H1 (cell line): Measurements from ENCODE around the gene INTS1. TPM values are rescaled to one million over a fixed set of nuclear protein-coding genes. Genes with fewer than 3 reads are reported as not detected.

Source experiments
- CTCF ChIA-PET: fragments of 300-600 bp; sonication (Branson Sonifier 250); formaldehyde crosslinking; loops from one replicate; lab custom pipeline; 2021; ENCODE audit not compliant: partially characterized antibody; lab: Charles Lee
- POLR2A ChIA-PET: fragments of 300-600 bp; sonication (Branson Sonifier 250); formaldehyde crosslinking; loops from one replicate; lab custom pipeline; 2021; ENCODE audit warnings: inconsistent platforms; ENCODE audit not compliant: partially characterized antibody; lab: Charles Lee
- DNase-seq, 2 experiments: peaks; one replicate each; pipeline versions ENCODE4 v3.0.0 to v3.0.0-alpha.2; 2010 to 2022; ENCODE audit warnings: low spot score in 2 of 2, low read depth in 1 of 2, mixed read lengths in 1 of 2
- FAIRE-seq: peaks from 2 replicates; lab custom pipeline; 2011; peaks lifted over from hg19 to GRCh38; lab: Jason Lieb, UNC
- H2AFZ ChIP-seq: 2 replicates; pipeline ENCODE4 v1.8.1; 2012; ENCODE audit warnings: low read length, inconsistent platforms
- H2AK5ac ChIP-seq: 2 replicates; pipeline ENCODE4 v1.6.1; 2013; ENCODE audit warnings: low read depth, low read length
- H2BK120ac ChIP-seq: replicated peaks from 2 replicates; pipeline ENCODE3; 2013; ENCODE audit warnings: low read depth, low read length, inconsistent platforms
- H2BK12ac ChIP-seq: 2 replicates; pipeline ENCODE4 v1.6.1; 2013; ENCODE audit warnings: low read depth, low read length
- H2BK15ac ChIP-seq: 2 replicates; pipeline ENCODE4 v1.6.1; 2013; ENCODE audit warnings: low read length
- H2BK20ac ChIP-seq: 2 replicates; pipeline ENCODE4 v1.6.1; 2013; ENCODE audit warnings: low read length
- H2BK5ac ChIP-seq: 2 replicates; pipeline ENCODE4 v1.6.1; 2013; ENCODE audit warnings: low read depth, low read length
- H3K14ac ChIP-seq: 2 replicates; pipeline ENCODE4 v1.6.1; 2013; ENCODE audit warnings: inconsistent platforms; ENCODE audit not compliant: insufficient read length
- H3K18ac ChIP-seq: 2 replicates; pipeline ENCODE4 v1.6.1; 2013; ENCODE audit warnings: low read length; ENCODE audit errors: extremely low read depth
- H3K23ac ChIP-seq: 2 replicates; pipeline ENCODE4 v1.6.1; 2013; ENCODE audit warnings: inconsistent platforms; ENCODE audit not compliant: insufficient read length
- H3K23me2 ChIP-seq: 2 replicates; pipeline ENCODE4 v1.6.1; 2013; ENCODE audit warnings: low read depth, low read length
- H3K27ac ChIP-seq: 2 replicates; pipeline ENCODE4 v1.6.1; 2011; ENCODE audit warnings: low read depth, low read length, inconsistent platforms
- H3K27me3 ChIP-seq, 4 experiments: replicated peaks in 1 of 4; 1 replicate in 1 of 4; 2 replicates in 3 of 4; pipeline versions ENCODE4 v1.6.1 to v1.8.1; 2011 to 2013; ENCODE audit warnings: low read length in 3 of 4, mild to moderate bottlenecking in 3 of 4, inconsistent platforms in 2 of 4, mixed read lengths in 2 of 4, moderate library complexity in 1 of 4; ENCODE audit not compliant: control insufficient read depth in 3 of 4, insufficient read depth in 3 of 4; ENCODE audit errors: extremely low read depth in 1 of 4
- H3K36me3 ChIP-seq, 4 experiments: 2 replicates each; pipeline versions ENCODE4 v1.6.1 to v1.8.1; 2011 to 2013; ENCODE audit warnings: mild to moderate bottlenecking in 4 of 4, low read length in 3 of 4, moderate library complexity in 2 of 4, control low read depth in 1 of 4, inconsistent platforms in 1 of 4; ENCODE audit not compliant: insufficient read depth in 4 of 4, control insufficient read depth in 2 of 4
- H3K4ac ChIP-seq: replicated peaks from 2 replicates; pipeline ENCODE3; 2013; ENCODE audit warnings: low read length, low read depth, mixed read lengths, inconsistent platforms; ENCODE audit not compliant: insufficient read length
- H3K4me1 ChIP-seq, 4 experiments: replicated peaks in 1 of 4; 1 replicate in 1 of 4; 2 replicates in 3 of 4; pipeline versions ENCODE4 v1.6.1 to v1.8.1; 2011 to 2013; ENCODE audit warnings: low read length in 3 of 4, inconsistent platforms in 2 of 4, mixed read lengths in 1 of 4; ENCODE audit not compliant: insufficient read depth in 4 of 4, control insufficient read depth in 3 of 4
- H3K4me2 ChIP-seq, 2 experiments: 2 replicates each; pipeline versions ENCODE4 v1.6.1 to v1.8.1; 2011 to 2013; ENCODE audit warnings: low read depth in 2 of 2, low read length in 2 of 2, control low read depth in 1 of 2, inconsistent platforms in 1 of 2, mild to moderate bottlenecking in 1 of 2; ENCODE audit not compliant: insufficient read depth in 1 of 2
- H3K4me3 ChIP-seq, 4 experiments: fragments of 200-600, 300-600 bp in 1 of 4; sonication (generic), shearing (Covaris generic), sonication (Bioruptor Twin) in 1 of 4; 2 replicates each; pipeline versions ENCODE4 v1.5.1 to v1.8.1; 2011 to 2016; ENCODE audit warnings: low read length in 4 of 4, low read depth in 3 of 4, control low read depth in 2 of 4, inconsistent platforms in 2 of 4, mild to moderate bottlenecking in 2 of 4, mixed read lengths in 1 of 4, moderate library complexity in 1 of 4; ENCODE audit not compliant: insufficient read depth in 2 of 4; ENCODE audit errors: extremely low read depth in 1 of 4
- H3K56ac ChIP-seq: replicated peaks from 2 replicates; pipeline ENCODE3; 2013; ENCODE audit warnings: low read depth, mild to moderate bottlenecking, mixed read lengths, low read length, inconsistent platforms; ENCODE audit not compliant: insufficient read length
- H3K79me1 ChIP-seq: 2 replicates; pipeline ENCODE4 v1.6.1; 2013; ENCODE audit warnings: low read depth, low read length, control low read depth
- H3K79me2 ChIP-seq, 2 experiments: 2 replicates each; pipeline versions ENCODE4 v1.6.1 to v1.8.1; 2012 to 2013; ENCODE audit warnings: low read length in 2 of 2, mild to moderate bottlenecking in 2 of 2, inconsistent platforms in 1 of 2; ENCODE audit not compliant: insufficient read depth in 2 of 2, control insufficient read depth in 1 of 2
- H3K9ac ChIP-seq, 4 experiments: replicated peaks in 1 of 4; 1 replicate in 1 of 4; 2 replicates in 3 of 4; pipeline versions ENCODE4 v1.6.1 to v1.8.1; 2011 to 2013; ENCODE audit warnings: low read depth in 3 of 4, low read length in 3 of 4, control low read depth in 2 of 4, mild to moderate bottlenecking in 2 of 4, moderate library complexity in 2 of 4, inconsistent platforms in 1 of 4; ENCODE audit errors: extremely low read depth in 1 of 4
- H3K9me3 ChIP-seq, 2 experiments: 2 replicates each; pipeline versions ENCODE4 v1.6.1 to v1.8.1; 2012 to 2013; ENCODE audit warnings: mild to moderate bottlenecking in 2 of 2, moderate library complexity in 2 of 2, control low read depth in 1 of 2, inconsistent platforms in 1 of 2, low read depth in 1 of 2, low read length in 1 of 2, mixed read lengths in 1 of 2; ENCODE audit not compliant: insufficient read depth in 2 of 2
- H4K20me1 ChIP-seq, 2 experiments: replicated peaks in 1 of 2; 2 replicates each; pipeline versions ENCODE3 to v1.8.1; 2011 to 2013; ENCODE audit warnings: inconsistent platforms in 2 of 2, low read length in 2 of 2, mild to moderate bottlenecking in 1 of 2; ENCODE audit not compliant: insufficient read depth in 2 of 2, control insufficient read depth in 1 of 2
- H4K5ac ChIP-seq: 2 replicates; pipeline ENCODE4 v1.6.1; 2013; ENCODE audit warnings: low read length, low read depth, mixed read lengths, inconsistent platforms; ENCODE audit not compliant: insufficient read length
- H4K8ac ChIP-seq: 2 replicates; pipeline ENCODE4 v1.8.0; 2013; ENCODE audit warnings: mild to moderate bottlenecking, moderate library complexity, low read length, inconsistent platforms; ENCODE audit not compliant: insufficient read depth; ENCODE audit errors: extremely low read depth
- H4K91ac ChIP-seq: replicated peaks from 2 replicates; pipeline ENCODE3; 2013; ENCODE audit warnings: low read length, mixed read lengths, inconsistent platforms; ENCODE audit not compliant: insufficient read length
- BRCA1 ChIP-seq: IDR thresholded peaks from 2 replicates; pipeline ENCODE4 v1.6.1; 2012; ENCODE audit warnings: low read depth, low read length, improper control_type of control experiment
- CTBP2 ChIP-seq: IDR thresholded peaks from 2 replicates; pipeline ENCODE4 v1.7.0; 2011; ENCODE audit warnings: borderline replicate concordance, mild to moderate bottlenecking, moderate library complexity, mixed read lengths, low read length; ENCODE audit not compliant: insufficient read depth, insufficient read length
- CTCF ChIP-seq, 3 experiments: IDR thresholded peaks; 1 replicate in 2 of 3; 2 replicates in 1 of 3; pipeline versions ENCODE4 v1.5.1 to v1.6.1; 2011; ENCODE audit warnings: low read length in 3 of 3, mild to moderate bottlenecking in 3 of 3, inconsistent platforms in 2 of 3, low read depth in 1 of 3, moderate library complexity in 1 of 3; ENCODE audit not compliant: insufficient read depth in 1 of 3; ENCODE audit errors: control extremely low read depth in 1 of 3
- EGR1 ChIP-seq: IDR thresholded peaks from 2 replicates; pipeline ENCODE4 v1.6.1; 2011; ENCODE audit warnings: low read depth, low read length, borderline replicate concordance
- GTF2F1 ChIP-seq: IDR thresholded peaks from 2 replicates; pipeline ENCODE4 v1.6.1; 2012; ENCODE audit warnings: low read depth, low read length, improper control_type of control experiment, borderline replicate concordance
- KDM1A ChIP-seq: fragments of 200-600, 300-600 bp; sonication (generic); IDR thresholded peaks from 2 replicates; pipeline ENCODE4 v1.7.1; 2016; ENCODE audit warnings: mild to moderate bottlenecking, low read length, borderline replicate concordance
- NRF1 ChIP-seq: IDR thresholded peaks from 2 replicates; pipeline ENCODE4 v1.6.1; 2011; ENCODE audit warnings: mild to moderate bottlenecking, low read depth, low read length, improper control_type of control experiment
- SAP30 ChIP-seq: fragments of 300-600 bp; sonication (generic); IDR thresholded peaks from 2 replicates; pipeline ENCODE4 v1.7.1; 2012; ENCODE audit warnings: low read length, moderate library complexity, mild to moderate bottlenecking, inconsistent platforms; ENCODE audit not compliant: insufficient read depth, insufficient replicate concordance
- WGBS, 2 experiments: shearing (Covaris generic) in 1 of 2; methylation state at CpG; one replicate each; pipeline versions ENCODE4 v1.1.6 to v1.1.7; 2013 to 2015; ENCODE audit warnings: low lambda C conversion rate in 2 of 2, mixed read lengths in 2 of 2, inconsistent platforms in 1 of 2, low coverage in 1 of 2, missing lambda C conversion rate in 1 of 2; ENCODE audit not compliant: insufficient replicate concordance in 2 of 2, insufficient coverage in 1 of 2, insufficient read length in 1 of 2; ENCODE audit errors: extremely low coverage in 1 of 2, missing lambda C conversion rate in 1 of 2; 5-methylcytosine and 5-hydroxymethylcytosine counted together
- polyA plus RNA-seq, 7 experiments: library from polyadenylated mRNA; depleted of rRNA in 3 of 7; stranded (reverse) in 5 of 7; unstranded in 2 of 7; fragments of >200 nt in 5 of 7; fragments of 200-250 nt in 2 of 7; gene quantifications; 1 replicate in 5 of 7; 2 replicates in 1 of 7; 4 replicates in 1 of 7; pipeline versions ENCODE4 v1.2.1 to v1.2.3, GENCODE V29; 2011 to 2013; ENCODE audit warnings: missing spikeins in 2 of 7, mixed read lengths in 2 of 7
- total RNA-seq: library from RNA; stranded (reverse); fragmentation: NEBNext Ultra II Directional; extraction: Animal tissue kit (Norgen Biotek cat#: 25700); gene quantifications from 2 replicates; pipeline ENCODE4 v1.2.1, GENCODE V29; 2021
- TF ChIP-seq, protein P1 (sequence below): IDR thresholded peaks from 2 replicates; pipeline ENCODE4 v1.6.1; 2012; ENCODE audit warnings: inconsistent platforms

INTS1 gene
- total and polyA plus RNA-seq, 2 of the 8 experiments (the other 6 are each of a cell fraction or from before 2014, with no cell fraction given) = 76.9 to 104 TPM

- Histone ChIP-seq H3K18ac (no peak overlapping the region), H3K14ac (no peak overlapping the region), H3K23ac (no peak overlapping the region), H4K5ac (no peak overlapping the region), H2BK120ac (no peak overlapping the region), H3K4me1 (no peaks in the 10 kb centered on the region; a peak in 1 of 7 replicates), H2BK12ac (no peak overlapping the region), H3K79me2 (no peaks in the 10 kb centered on the region), H3K27ac (no peak overlapping the region), H2AK5ac (no peak overlapping the region), H3K4ac (no peak overlapping the region), H3K23me2 (no peaks in the 10 kb centered on the region), H2AFZ (no peak overlapping the region), H3K4me2 (no peak overlapping the region), H4K8ac (no peak overlapping the region), H3K36me3 (no peaks in the 10 kb centered on the region), H3K79me1 (no peaks in the 10 kb centered on the region), H3K9me3 (no peaks in the 10 kb centered on the region), H3K4me3 (no peak overlapping the region), H3K27me3 (no peaks in the 10 kb centered on the region), H3K9ac (no peak overlapping the region), H3K56ac (no peak overlapping the region), H4K91ac (no peak overlapping the region), H2BK20ac (no peak overlapping the region)
- 90% methylated on average over 11 of the region's 11 CpGs; no CpG with 5 or more reads in 1 of the 2 experiments for WGBS, 2 experiments
- ChIA-PET CTCF (interaction anchor here (1.5 to 4.9 kb wide), 4 partner anchors 11 to 27 kb away, joined by 3 to 24 read pairs (median 6); no protein-coding TSS in a partner anchor), POLR2A (no interaction called here)
- DNase-seq = no peak
- no peak for FAIRE-seq
- TF ChIP-seq CTCF (IDR thresholded peaks at IDR 0.05; ENCODE audit: control extremely low read depth in 1 of 3, insufficient read depth in 1 of 3, low read depth in 1 of 3, low read length in 3 of 3) = no peak
- no peak for TF ChIP-seq SAP30
- TF ChIP-seq GTF2F1 = no peak
- no peak for TF ChIP-seq CTBP2
- no peak for TF ChIP-seq EGR1
- TF ChIP-seq NRF1 = no peak
- TF ChIP-seq, protein P1, sequence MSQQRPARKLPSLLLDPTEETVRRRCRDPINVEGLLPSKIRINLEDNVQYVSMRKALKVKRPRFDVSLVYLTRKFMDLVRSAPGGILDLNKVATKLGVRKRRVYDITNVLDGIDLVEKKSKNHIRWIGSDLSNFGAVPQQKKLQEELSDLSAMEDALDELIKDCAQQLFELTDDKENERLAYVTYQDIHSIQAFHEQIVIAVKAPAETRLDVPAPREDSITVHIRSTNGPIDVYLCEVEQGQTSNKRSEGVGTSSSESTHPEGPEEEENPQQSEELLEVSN = no peak
- no peak for TF ChIP-seq BRCA1
- no peak for TF ChIP-seq KDM1A
- TF ChIP-seq, all 59 proteins: peak for 0
- Histone ChIP-seq H2BK5ac (no peak overlapping the region), H2BK15ac (no peak overlapping the region), H4K20me1 (peaks cover 0 to 1% of the 10 kb centered on the region in 2 experiments)
These were observed 57.1 kb downstream of the INTS1 start for GRCh38 chr7:1447112-1447511.
